Keratinocyte (primary cell): ENCODE results near the gene SPATA19. TPM values are rescaled to one million over a fixed set of nuclear protein-coding genes. Genes with fewer than 3 reads are reported as not detected.

Experiments
- DNase-seq: peaks from one replicate; pipeline ENCODE4 v3.0.0-alpha.2; 2011; ENCODE audit warnings: low read depth, missing footprints, low spot score
- FAIRE-seq: peaks from 2 replicates; lab custom pipeline; 2011; peaks lifted over from hg19 to GRCh38; lab: Jason Lieb, UNC
- H2AFZ ChIP-seq: 2 replicates; pipeline ENCODE4 v1.6.0; 2012; ENCODE audit warnings: low read length, control low read depth, inconsistent platforms; ENCODE audit not compliant: control insufficient read depth
- H3K27ac ChIP-seq: 2 replicates; pipeline ENCODE4 v1.5.1; 2011; ENCODE audit warnings: low read length; ENCODE audit not compliant: control insufficient read depth, insufficient read depth
- H3K27me3 ChIP-seq: 3 replicates; pipeline ENCODE4 v1.6.0; 2011; ENCODE audit warnings: low read length; ENCODE audit not compliant: control insufficient read depth, insufficient read depth; ENCODE audit errors: extremely low read depth
- H3K36me3 ChIP-seq, 2 experiments: 2 replicates in 1 of 2; 3 replicates in 1 of 2; pipeline ENCODE4 v1.5.1; 2011; ENCODE audit warnings: low read length in 2 of 2, mild to moderate bottlenecking in 1 of 2; ENCODE audit not compliant: control insufficient read depth in 2 of 2, insufficient read depth in 2 of 2; ENCODE audit errors: extremely low read depth in 1 of 2
- H3K4me1 ChIP-seq: 3 replicates; pipeline ENCODE4 v1.5.1; 2011; ENCODE audit warnings: low read length; ENCODE audit not compliant: control insufficient read depth, insufficient read depth; ENCODE audit errors: extremely low read depth
- H3K4me2 ChIP-seq: 3 replicates; pipeline ENCODE4 v1.6.0; 2011; ENCODE audit warnings: low read depth, low read length; ENCODE audit not compliant: control insufficient read depth, insufficient read depth; ENCODE audit errors: extremely low read depth
- H3K4me3 ChIP-seq, 3 experiments: fragments of 200-600 bp in 1 of 3; sonication (generic) in 1 of 3; 2 replicates in 2 of 3; 3 replicates in 1 of 3; pipeline ENCODE4 v1.5.1; 2011 to 2016; ENCODE audit warnings: low read length in 3 of 3, mild to moderate bottlenecking in 3 of 3, control low read depth in 2 of 3, inconsistent platforms in 1 of 3, low read depth in 1 of 3, mixed read lengths in 1 of 3, mixed run types in 1 of 3, moderate library complexity in 1 of 3; ENCODE audit not compliant: control insufficient read depth in 2 of 3, insufficient read depth in 2 of 3; ENCODE audit errors: extremely low read depth in 1 of 3
- H3K79me2 ChIP-seq: 2 replicates; pipeline ENCODE4 v1.6.0; 2012; ENCODE audit warnings: low read length; ENCODE audit not compliant: control insufficient read depth, insufficient read depth
- H3K9ac ChIP-seq: 3 replicates; pipeline ENCODE4 v1.6.0; 2011; ENCODE audit warnings: low read length; ENCODE audit not compliant: control insufficient read depth, insufficient read depth; ENCODE audit errors: extremely low read depth
- H3K9me1 ChIP-seq: 3 replicates; pipeline ENCODE4 v1.6.0; 2011; ENCODE audit warnings: low read length; ENCODE audit not compliant: control insufficient read depth, insufficient read depth; ENCODE audit errors: extremely low read depth
- H3K9me3 ChIP-seq: 2 replicates; pipeline ENCODE4 v1.5.1; 2012; ENCODE audit warnings: low read depth, low read length; ENCODE audit not compliant: control insufficient read depth
- H4K20me1 ChIP-seq: 3 replicates; pipeline ENCODE4 v1.6.0; 2011; ENCODE audit warnings: low read length; ENCODE audit not compliant: control insufficient read depth, insufficient read depth; ENCODE audit errors: extremely low read depth
- CTCF ChIP-seq, 3 experiments: IDR thresholded peaks in 1 of 3; conservative IDR thresholded peaks in 1 of 3; optimal IDR thresholded peaks in 1 of 3; 2 replicates in 2 of 3; 3 replicates in 1 of 3; pipeline versions ENCODE3 to v1.5.1; 2011; ENCODE audit warnings: low read length in 3 of 3, mild to moderate bottlenecking in 3 of 3, moderate library complexity in 2 of 3, control low read depth in 1 of 3, inconsistent platforms in 1 of 3; ENCODE audit not compliant: insufficient read depth in 2 of 3; ENCODE audit errors: extremely low read depth in 1 of 3
- EZH2 ChIP-seq: IDR thresholded peaks from one replicate; pipeline ENCODE4 v1.6.1; 2012; ENCODE audit warnings: inconsistent platforms, mild to moderate bottlenecking, low read length, moderate library complexity
- dilution Hi-C: fragments of 300-500 bp; cut with MboI; formaldehyde crosslinking; loops from one replicate; pipeline ENCODE4 v1.7.0; 2020; ENCODE audit warnings: low sequenced_read_pairs; ENCODE audit not compliant: extremely low pct_ligation_motif_present
- polyA plus RNA-seq, 5 experiments: library from polyadenylated mRNA; depleted of rRNA in 3 of 5; stranded (reverse) in 3 of 5; stranded (forward) in 1 of 5; unstranded in 1 of 5; fragments of >200 nt; gene quantifications; 1 replicate in 1 of 5; 2 replicates in 3 of 5; 3 replicates in 1 of 5; pipeline versions ENCODE4 v1.2.1 to v1.2.3, GENCODE V29; 2011 to 2012; ENCODE audit warnings: missing spikeins in 2 of 5, low read depth in 1 of 5, low replicate concordance in 1 of 5

SPATA19 gene
- polyA plus RNA-seq, 1 donor (not counting 4 experiments of a cell fraction or from before 2014, with no cell fraction given): 0.26 TPM

DNA sequence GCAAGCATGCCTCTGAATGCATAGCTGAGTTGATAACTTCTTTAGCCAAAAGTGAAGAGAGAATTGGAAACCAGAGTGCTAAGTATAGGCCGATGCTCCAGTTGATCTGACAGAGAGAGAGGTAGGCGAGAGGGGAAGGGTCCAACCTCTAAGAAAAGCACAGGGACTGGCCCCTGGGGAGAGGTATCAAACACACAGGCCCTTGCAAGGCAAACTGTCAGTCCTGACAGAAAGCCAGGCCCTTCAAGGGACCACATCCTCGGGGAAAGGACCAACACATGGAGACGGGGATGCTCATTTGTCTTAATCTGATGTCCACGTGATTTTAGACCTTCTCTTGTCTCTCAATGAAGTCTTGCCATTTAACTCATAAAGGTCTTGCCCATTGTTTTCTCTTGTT is 43.9 kb upstream of the SPATA19 start:
- dilution Hi-C loops: no loop called here
- Histone ChIP-seq H3K27ac (no peak overlapping the region), H3K4me1 (no peaks in the 10 kb centered on the region), H4K20me1 (no peaks in the 10 kb centered on the region), H3K9me1 (no peaks in the 10 kb centered on the region), H3K79me2 (no peaks in the 10 kb centered on the region), H3K9ac (no peak overlapping the region), H2AFZ (no peak overlapping the region), H3K4me2 (no peak overlapping the region), H3K9me3 (no peaks in the 10 kb centered on the region), H3K36me3 (no peaks in the 10 kb centered on the region), H3K27me3 (no peaks in the 10 kb centered on the region), H3K4me3 (no peak overlapping the region)
- DNase-seq (no peak), FAIRE-seq (no peak)
- TF ChIP-seq EZH2: no peak
- no peak for TF ChIP-seq CTCF (optimal IDR thresholded peaks at IDR 0.05 in 1 of 3, IDR thresholded peaks at IDR 0.05 in 1 of 3, conservative IDR thresholded peaks at IDR 0.05 in 1 of 3; ENCODE audit: extremely low read depth in 1 of 3, insufficient read depth in 2 of 3, low read length in 3 of 3)

- H3K27ac ChIP-seq: no peak overlapping the region
- no peak overlapping the region for H3K9ac ChIP-seq
- no peaks in the 10 kb centered on the region for H3K27me3 ChIP-seq
- H4K20me1 ChIP-seq: no peaks in the 10 kb centered on the region
- H3K4me2 ChIP-seq: no peak overlapping the region
- H3K9me1 ChIP-seq: no peaks in the 10 kb centered on the region
- dilution Hi-C loops: no loop called here
- no peaks in the 10 kb centered on the region for H3K36me3 ChIP-seq
- no peaks in the 10 kb centered on the region for H3K4me1 ChIP-seq
- DNase-seq (no peak), FAIRE-seq (no peak)
- H3K4me3 ChIP-seq: no peak overlapping the region
- H3K9me3 ChIP-seq: no peaks in the 10 kb centered on the region
- no peak overlapping the region for H2AFZ ChIP-seq
- no peaks in the 10 kb centered on the region for H3K79me2 ChIP-seq
- no peak for TF ChIP-seq EZH2
- TF ChIP-seq CTCF (optimal IDR thresholded peaks at IDR 0.05 in 1 of 3, IDR thresholded peaks at IDR 0.05 in 1 of 3, conservative IDR thresholded peaks at IDR 0.05 in 1 of 3; ENCODE audit: extremely low read depth in 1 of 3, insufficient read depth in 2 of 3, low read length in 3 of 3): no peak
Observed at GRCh38 chr11:133887692-133888332, 42.5 kb upstream of the SPATA19 start.
